Neural cell (in vitro differentiated cells): ENCODE results near the gene IL12RB1.

ENCODE experiments used
- CTCF ChIP-seq: fragments of 450-650 bp; IDR thresholded peaks from 2 replicates; pipeline ENCODE4 v1.5.1; 2014; ENCODE audit warnings: antibody characterized with exemption, mild to moderate bottlenecking, moderate library complexity; ENCODE audit not compliant: poor library complexity, severe bottlenecking
- EP300 ChIP-seq: fragments of 450-650 bp; conservative IDR thresholded peaks from 2 replicates; pipeline ENCODE4 v1.6.1; 2014; ENCODE audit warnings: antibody characterized with exemption, mild to moderate bottlenecking, moderate library complexity; ENCODE audit not compliant: poor library complexity, severe bottlenecking
- RAD21 ChIP-seq: fragments of 450-650 bp; conservative IDR thresholded peaks from 2 replicates; pipeline ENCODE4 v1.6.1; 2014; ENCODE audit warnings: antibody characterized with exemption, mild to moderate bottlenecking, moderate library complexity
- SMC3 ChIP-seq: fragments of 450-650 bp; conservative IDR thresholded peaks from 2 replicates; pipeline ENCODE4 v1.6.1; 2014; ENCODE audit warnings: antibody characterized with exemption, mild to moderate bottlenecking, moderate library complexity; ENCODE audit not compliant: poor library complexity
- TAF1 ChIP-seq: IDR thresholded peaks from 2 replicates; pipeline ENCODE4 v1.6.1; 2012; ENCODE audit warnings: low read depth

- TF ChIP-seq RAD21 (no peak), CTCF (no peak), EP300 (no peak), TAF1 (no peak), SMC3 (no peak)
Observed at GRCh38 chr19:18017275-18018083, 69.3 kb downstream of the IL12RB1 start.
